ENCODE measurements around the gene ITM2C.

The ITM2C gene

DNA sequence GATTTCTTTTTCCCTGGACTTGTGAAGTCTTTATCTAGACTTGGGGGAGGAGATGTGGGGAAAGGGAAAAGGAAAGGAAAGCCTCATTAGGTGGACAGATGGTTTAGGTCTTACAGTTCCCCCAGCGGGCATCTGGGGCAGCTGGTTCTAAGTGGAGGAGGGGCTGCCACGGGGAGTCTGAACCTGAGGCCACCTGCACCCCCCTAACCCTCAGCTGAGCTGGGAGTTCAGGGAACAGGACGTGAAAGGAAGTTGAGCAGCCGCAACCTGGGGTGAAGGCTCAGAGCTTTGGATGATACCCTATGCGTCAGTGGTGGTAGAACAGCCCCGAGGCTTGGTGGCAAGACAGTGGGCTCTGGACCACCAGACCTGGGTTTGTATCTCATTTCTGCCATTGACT lies 26.8 kb downstream of the ITM2C start:
- no peak for FAIRE-seq
- TF ChIP-seq, protein P1, sequence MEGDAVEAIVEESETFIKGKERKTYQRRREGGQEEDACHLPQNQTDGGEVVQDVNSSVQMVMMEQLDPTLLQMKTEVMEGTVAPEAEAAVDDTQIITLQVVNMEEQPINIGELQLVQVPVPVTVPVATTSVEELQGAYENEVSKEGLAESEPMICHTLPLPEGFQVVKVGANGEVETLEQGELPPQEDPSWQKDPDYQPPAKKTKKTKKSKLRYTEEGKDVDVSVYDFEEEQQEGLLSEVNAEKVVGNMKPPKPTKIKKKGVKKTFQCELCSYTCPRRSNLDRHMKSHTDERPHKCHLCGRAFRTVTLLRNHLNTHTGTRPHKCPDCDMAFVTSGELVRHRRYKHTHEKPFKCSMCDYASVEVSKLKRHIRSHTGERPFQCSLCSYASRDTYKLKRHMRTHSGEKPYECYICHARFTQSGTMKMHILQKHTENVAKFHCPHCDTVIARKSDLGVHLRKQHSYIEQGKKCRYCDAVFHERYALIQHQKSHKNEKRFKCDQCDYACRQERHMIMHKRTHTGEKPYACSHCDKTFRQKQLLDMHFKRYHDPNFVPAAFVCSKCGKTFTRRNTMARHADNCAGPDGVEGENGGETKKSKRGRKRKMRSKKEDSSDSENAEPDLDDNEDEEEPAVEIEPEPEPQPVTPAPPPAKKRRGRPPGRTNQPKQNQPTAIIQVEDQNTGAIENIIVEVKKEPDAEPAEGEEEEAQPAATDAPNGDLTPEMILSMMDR (IDR thresholded peaks at IDR 0.05; ENCODE audit: insufficient read depth, missing control alignments) = no peak
- no peak for DNase-seq (ENCODE audit: insufficient read length, low spot score)

DNA sequence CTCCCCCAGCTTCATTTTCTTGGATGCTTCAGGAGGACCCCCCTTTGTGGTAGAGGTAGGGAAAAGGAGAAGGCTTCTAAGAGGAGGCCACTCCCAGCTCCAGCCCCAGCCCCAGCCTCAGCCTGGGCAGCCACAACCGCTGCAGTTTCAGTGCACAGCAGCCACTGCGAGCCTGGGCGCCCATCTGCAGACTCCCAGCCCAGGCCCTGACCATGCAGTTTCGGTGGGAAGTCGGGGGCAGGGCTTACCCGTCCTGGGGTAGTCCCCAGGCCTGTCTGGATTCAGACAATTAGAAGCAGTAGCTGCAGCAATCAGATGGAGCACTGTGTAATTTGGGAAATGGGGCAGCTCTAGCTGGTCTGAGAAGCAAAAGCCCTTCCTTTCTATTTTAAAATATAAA lies 28.6 kb downstream of the ITM2C start:
- TF ChIP-seq, protein P1 (IDR thresholded peaks at IDR 0.05; ENCODE audit: insufficient read depth, missing control alignments) = no peak
- DNase-seq (ENCODE audit: insufficient read length, low spot score) (no peak), FAIRE-seq (no peak)

DNA sequence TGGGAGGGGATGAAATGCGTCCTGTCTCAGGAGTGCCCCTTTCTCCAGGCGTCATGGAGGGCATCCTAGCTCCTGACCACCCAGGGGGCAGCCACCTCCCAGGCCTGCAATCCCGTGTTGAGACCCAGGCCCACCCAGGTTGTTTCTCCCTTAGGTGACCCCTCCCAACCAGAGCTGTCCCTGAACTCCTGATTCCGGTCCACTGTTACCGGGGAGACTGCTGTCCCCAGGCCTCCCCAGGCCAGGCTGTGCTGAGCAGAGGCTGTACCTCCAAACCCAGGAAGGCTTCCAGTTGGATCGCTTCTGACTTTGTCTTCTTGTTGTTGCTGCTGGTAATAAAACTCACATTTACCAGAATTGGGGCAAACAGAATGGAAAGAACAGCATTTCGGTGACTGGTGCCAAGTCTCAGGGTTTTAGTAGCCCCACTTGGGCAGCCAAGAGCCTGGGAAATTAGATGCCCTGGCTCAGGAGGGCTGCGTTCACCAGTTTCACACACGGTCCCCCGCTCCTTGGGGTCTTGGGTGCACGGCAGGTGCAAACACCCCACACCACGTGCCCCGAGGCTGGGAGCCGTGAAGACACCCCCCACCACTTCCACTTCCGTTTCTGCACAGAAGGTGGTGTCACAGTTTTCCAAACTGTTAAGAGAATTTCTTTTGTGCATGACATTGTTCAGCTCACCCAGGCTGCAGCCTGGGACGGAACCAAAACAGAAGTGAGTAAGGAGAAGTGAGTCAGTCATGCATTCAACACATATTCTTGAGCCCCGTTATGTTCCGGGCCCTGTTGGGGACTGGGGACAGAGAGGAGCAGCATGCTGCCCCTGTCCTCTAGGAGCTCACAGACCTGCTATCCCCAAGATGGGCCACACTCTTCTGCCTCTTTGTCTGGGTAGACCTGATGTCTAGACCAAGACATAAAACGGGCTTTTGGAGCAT lies 29.4 kb downstream of the ITM2C start:
- no peak for DNase-seq (ENCODE audit: insufficient read length, low spot score)
- TF ChIP-seq, protein P1 (IDR thresholded peaks at IDR 0.05; ENCODE audit: insufficient read depth, missing control alignments) = no peak

DNA sequence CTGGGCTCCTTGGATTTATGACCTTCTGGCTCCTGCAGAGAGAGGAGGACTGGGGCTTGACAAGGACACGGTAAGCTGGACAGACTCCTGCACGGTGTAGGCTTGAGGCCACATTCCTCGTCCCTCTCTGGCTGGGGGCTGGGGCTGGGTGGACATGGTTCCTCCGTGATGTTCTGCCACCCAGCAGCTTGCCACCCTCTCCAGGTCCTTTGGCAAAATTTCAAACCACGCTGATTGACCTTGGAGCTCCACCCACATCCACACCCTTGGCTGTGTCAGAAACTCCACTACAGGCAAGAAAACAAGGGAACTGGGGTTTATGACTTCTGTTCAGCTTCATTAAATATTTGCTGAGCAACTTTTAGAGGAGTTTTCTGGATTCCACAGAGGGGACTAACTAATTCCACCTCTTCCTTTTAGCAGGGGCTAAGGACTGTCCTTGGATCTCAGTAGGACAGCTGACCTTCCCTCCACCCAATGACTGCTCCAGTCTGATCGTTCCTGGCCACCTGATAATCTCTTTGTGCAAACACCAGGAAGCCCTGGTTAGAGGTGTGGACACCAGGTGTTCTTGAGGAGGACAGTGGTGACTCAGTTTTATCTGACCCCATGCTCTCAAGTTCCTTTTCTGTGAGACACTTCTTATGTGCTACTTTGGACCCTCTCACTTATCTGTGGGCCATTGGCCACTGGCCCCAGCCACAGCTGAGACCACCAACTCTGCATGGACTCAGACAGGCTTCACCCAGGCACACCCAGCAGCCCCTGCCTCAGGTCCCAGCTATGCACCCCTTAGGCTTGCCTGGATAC lies 31.0 kb downstream of the ITM2C start:
- FAIRE-seq (no peak), DNase-seq (ENCODE audit: insufficient read length, low spot score) (no peak)
- TF ChIP-seq, protein P1 (IDR thresholded peaks at IDR 0.05; ENCODE audit: insufficient read depth, missing control alignments) = no peak

More for the DNA sequence above, 29.4 kb downstream of the ITM2C start:
- FAIRE-seq = no peak

DNA sequence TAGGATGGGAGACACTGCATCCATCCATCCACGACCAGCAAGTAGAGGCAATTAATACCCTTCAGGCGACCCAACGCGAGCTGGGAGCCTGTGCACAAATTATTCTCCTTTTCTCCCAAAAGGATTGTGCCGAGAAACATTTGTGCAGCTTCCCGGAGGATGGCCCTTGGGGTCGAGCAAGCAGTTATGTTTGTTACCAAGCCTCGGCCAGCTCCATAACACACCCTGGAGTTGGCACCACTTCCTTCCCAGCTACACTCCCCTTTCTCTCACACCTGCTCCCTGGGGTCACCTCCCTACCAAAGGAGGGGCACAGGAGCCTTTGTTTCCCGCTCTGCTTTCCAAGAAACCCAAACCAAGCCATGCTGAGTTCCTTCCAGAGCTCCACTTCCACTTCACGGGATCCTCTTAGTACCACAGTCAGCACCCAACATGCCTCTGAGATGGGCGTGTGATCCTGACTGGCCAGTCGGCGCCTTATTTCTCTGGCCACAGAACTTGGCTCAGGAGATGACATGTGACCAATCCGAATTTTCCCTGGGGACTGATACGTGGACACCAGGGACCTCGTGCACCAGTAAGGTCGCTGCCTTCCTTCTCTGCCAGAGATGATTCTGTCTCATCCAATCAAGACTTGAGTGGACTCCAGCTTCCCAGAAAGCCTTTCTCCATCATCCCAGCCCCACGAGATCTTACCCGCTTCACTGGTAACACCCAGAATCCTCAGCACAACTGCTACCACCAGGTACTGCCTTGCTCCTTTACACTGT lies 31.8 kb downstream of the ITM2C start:
- TF ChIP-seq, protein P1 (IDR thresholded peaks at IDR 0.05; ENCODE audit: insufficient read depth, missing control alignments) = no peak
- DNase-seq (ENCODE audit: insufficient read length, low spot score) = no peak
- no peak for FAIRE-seq

DNA sequence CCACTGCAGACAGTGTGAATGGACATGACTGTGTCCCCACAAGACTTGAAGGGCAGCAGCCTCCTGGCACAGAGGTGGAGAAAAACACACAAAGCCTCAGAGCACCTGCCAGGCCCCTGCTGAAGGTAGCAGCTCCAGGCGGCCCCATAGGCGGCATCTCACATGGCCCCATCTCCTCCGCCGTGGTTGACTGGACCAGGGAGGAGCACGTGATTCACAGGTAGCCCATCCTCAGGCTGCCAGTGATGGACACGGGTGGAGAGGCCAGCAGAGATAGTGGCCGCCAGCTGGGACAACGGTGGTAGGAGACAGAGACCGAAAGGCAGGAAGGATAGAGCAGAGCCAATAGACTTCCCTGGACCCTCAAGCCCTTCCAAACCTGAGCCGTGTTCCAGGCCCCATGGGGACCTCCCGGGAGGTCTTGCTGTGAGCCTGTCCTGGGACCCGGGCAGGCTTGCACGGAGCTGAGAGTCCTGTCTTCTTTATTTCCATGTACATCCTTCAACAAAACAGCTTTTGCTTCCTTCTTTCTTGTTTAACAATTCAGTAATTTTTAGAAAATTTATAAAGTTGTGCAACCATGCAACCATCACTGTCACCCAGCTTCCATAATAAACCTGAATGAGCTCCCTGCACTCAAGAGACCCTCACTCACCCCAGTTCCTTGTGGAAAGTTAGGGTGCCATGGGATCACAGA lies 33.4 kb downstream of the ITM2C start:
- TF ChIP-seq, protein P1 (IDR thresholded peaks at IDR 0.05; ENCODE audit: insufficient read depth, missing control alignments) = no peak
- no peak for DNase-seq (ENCODE audit: insufficient read length, low spot score)
- FAIRE-seq = no peak

Data from D721Med (cell line).